DMS79 (cell line): ENCODE results near the gene RANBP9.

Experiments used
- DNase-seq: peaks from one replicate; lab custom pipeline; 2025; lab: John Stamatoyannopoulos, UW

RANBP9 gene

GRCh38 chr6:13678255-13678983, 33.2 kb downstream of the RANBP9 start:
- no peak for DNase-seq

GRCh38 chr6:13677878-13678254, 33.8 kb downstream of the RANBP9 start:
- DNase-seq: no peak

DNA sequence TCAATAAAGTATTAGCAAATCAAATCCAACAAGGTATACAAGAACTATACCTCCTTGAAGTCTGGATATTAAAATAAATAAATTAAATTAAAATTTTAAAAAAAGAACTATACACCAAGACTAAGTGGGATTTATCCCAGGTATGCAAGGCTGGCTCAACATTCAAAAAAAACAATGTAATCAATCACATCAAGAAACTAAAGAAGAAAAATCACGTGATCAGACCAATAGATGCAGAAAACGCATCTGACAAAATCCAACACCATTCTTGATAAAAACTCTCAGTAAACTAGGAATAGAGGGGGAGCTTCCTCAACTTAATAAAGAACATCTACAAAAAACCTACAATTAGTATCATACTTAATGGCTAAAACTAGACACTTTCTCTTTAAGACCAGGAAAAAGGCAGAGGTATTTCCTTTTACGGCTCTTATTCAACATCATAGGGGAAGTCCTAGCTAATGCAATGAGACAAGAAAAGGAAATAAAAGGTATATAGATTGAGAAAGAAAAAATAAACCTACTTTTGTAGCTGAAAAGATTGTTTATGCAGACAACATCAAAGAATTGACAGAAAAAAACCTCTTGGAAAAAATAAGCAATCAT, 35.0 kb downstream of the RANBP9 start:
- no peak for DNase-seq

DNA sequence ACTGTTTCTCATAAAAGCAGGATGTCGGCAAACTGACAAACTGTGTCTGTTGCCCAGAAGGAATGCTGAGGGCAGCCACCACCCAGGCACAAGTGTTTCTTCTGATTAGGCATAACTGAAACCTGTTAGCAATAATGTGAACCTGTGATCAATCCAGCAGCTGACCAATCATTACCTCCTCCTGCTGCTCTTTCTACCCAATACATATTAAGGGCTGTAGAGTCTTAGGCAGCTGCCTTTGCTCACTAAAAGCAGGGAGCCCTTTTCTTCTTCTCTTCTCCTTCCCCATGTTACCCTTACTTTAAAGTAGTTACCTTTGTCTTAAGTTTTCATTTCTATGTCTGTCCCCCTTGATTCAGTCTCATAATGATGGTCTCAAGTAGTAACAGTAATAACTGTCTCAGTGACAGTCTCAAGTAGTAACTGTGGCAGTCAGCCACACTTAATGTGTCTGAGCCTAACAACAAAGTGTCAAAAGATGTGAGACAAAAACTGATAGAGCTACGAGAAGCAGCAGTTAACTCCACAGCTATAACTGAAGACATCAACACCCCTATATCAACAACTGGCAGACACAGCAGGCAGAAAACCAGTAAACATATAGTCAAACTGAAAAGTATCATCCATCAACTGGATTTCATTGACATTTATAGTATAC, 37.0 kb downstream of the RANBP9 start:
- DNase-seq: no peak

GRCh38 chr6:13673825-13674444, 37.7 kb downstream of the RANBP9 start:
- DNase-seq: no peak

DNA sequence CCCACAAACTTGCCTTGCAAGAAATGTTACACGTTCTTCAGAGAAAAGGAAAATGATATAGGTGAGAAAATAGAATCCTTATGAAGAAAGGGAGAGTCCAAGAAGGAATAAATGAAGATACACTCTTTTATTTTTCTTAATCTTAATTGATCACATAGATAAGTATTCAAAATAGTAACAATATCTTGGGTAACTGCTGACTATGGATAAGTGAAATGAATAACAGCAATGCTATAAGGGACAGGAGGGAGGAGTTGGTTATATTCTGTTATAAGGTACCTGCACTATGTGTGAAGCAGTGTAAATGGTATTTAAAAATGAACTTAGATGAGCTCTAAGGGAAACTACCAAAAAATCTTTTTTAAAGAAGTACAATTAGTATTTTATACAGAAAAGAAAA, 38.3 kb downstream of the RANBP9 start:
- DNase-seq: no peak

GRCh38 chr6:13672904-13673303, 38.7 kb downstream of the RANBP9 start:
- no peak for DNase-seq

GRCh38 chr6:13671548-13672127, 40.0 kb downstream of the RANBP9 start:
- no peak for DNase-seq

DNA sequence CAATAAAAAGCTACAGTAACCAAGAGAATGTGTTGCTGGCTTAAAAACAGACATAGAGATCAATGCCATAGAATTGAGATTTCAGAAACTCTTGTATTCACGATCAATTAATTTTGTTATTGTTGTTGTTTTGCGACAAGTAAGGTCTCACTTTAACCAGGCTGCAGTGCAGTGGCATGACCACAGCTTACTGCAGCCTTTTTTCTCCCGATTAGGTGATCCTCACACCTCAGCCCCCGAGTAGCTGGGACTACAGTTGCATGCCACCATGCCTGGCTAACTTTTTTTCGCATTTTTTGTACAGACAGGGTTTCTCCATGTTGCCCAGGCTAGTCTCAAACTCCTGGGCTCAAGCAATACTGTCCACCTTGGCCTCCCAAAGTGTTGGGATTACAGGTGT, 42.2 kb downstream of the RANBP9 start:
- DNase-seq: no peak

DNA sequence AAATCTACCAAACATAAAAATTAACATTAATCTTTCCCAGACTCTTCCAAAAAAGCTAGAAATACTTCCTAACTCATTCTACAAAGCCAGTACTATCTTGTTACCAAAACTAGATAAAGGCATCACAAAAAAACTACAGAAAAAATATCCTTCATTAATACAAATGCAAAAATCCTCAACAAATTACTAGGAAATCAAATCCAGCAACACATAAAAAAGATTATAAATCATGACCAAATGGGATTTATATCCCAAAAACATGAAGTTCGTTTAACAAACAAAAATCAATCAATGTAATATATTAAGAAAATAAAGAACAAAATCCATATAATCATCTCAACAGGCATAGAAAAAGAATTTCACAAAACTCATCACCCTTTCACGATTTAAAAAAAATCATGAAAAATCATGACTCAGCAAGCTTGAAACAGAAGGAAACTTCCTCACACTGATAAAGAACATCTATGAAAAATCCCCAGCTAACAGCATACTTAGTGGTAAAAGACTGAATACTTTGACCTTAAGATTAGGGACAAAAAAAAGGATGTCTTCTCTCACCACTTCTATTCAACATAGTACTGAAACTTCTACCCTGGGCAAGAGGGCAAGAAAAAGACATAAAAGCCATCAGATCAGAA, 43.2 kb downstream of the RANBP9 start:
- DNase-seq: no peak

DNA sequence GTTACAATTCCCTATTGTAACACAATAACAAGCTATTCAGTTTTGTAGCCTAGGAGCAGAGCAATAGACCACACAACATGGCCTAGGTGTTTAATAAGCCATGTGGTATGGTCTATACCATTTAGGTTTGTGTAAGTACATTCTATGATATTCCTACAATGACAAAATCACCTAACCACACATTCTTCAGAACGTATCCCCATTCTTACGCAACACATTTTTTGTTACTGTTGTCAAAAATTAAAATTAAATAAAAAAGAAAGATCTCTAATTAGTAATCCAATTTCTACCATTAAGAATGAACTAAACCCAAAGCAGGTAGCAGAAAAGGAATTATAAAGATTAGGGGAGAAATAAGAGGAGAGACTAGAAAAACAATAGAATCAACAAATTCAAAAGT, 44.0 kb downstream of the RANBP9 start:
- no peak for DNase-seq

- no peak for DNase-seq
Measured at GRCh38 chr6:13666194-13667105, 45.2 kb downstream of the RANBP9 start.

- no peak for DNase-seq
Measured at GRCh38 chr6:13664703-13665352, 46.8 kb downstream of the RANBP9 start.

- DNase-seq: no peak
Measured at GRCh38 chr6:13663986-13664385, 47.6 kb downstream of the RANBP9 start.

DNA sequence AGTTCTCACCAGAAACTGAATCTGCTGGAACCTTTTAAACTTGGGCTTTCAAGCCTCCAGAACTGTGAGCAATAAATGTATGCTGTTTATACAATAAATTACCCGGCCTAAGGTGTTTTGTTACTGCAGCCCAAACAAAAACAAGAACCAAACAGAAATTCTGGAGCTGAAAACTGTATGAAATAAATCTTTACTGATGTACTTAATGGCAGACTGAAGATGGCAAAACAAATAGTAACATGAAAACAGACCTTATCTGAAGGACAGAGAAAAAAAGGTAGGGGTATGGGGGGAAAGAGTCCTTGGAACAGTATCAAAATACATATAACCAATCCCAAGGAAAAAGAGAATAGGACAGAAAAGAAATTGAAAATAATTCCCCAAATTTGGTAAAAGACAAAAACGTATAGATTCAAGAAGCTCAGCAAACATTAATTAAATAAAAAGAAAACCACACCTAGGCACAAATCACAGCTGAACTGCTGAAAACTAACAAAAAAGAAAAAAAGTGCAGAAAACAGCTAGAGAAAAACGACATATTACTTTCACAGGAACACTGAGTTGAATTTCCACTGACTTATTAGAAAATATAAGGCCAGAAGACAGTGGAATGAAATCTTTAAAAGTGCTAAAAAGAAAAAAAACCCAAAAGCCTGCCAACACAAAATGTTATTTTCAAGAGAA, 48.8 kb downstream of the RANBP9 start:
- DNase-seq: no peak

- no peak for DNase-seq
Measured at GRCh38 chr6:13661647-13662046, 50.0 kb downstream of the RANBP9 start.

- no peak for DNase-seq
Measured at GRCh38 chr6:13660893-13661292, 50.7 kb downstream of the RANBP9 start.

GRCh38 chr6:13660273-13660672, 51.4 kb downstream of the RANBP9 start:
- no peak for DNase-seq

- no peak for DNase-seq
Measured at GRCh38 chr6:13655700-13656099, 55.9 kb downstream of the RANBP9 start.

DNA sequence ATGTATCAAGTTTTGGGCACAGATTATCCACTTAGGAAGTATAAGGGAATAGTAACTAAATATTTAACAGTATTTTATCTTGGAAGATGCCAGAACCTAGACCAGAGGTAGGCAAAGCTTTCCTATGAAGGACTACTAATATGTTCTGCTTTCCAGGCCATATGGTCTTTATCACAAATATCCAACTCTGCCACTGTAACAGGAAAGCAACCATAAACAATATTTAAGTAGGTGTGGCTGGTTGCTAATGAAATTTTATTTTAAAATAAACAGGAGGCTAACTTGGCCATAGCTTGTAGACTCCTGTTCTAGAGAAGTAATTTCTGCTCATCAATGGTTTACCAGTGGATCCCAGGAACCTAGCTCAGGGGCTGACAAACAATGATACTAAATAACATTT, 57.1 kb downstream of the RANBP9 start:
- no peak for DNase-seq
